HG03139 (cell line): ENCODE results near the gene TDRD10.
A peak's percentile ranks its signal among the peaks of the same experiment; 100 is the strongest.

Source experiments
- ATAC-seq: cut with Tn5 transposase; IDR thresholded peaks from one replicate; pipeline ENCODE4 v1.9.1; 2021; ENCODE audit not compliant: unreplicated experiment

The TDRD10 gene

GRCh38 chr1:154551474-154551873, 49.5 kb downstream of the TDRD10 start:
- ATAC-seq = no peak

GRCh38 chr1:154552036-154552435, 50.0 kb downstream of the TDRD10 start:
- ATAC-seq = no peak

- no peak for ATAC-seq
Measured at GRCh38 chr1:154553056-154554030, 51.3 kb downstream of the TDRD10 start.

- ATAC-seq = no peak
Measured at GRCh38 chr1:154556422-154556821, 54.4 kb downstream of the TDRD10 start.

GRCh38 chr1:154557248-154557938, 55.4 kb downstream of the TDRD10 start:
- ATAC-seq = no peak

- ATAC-seq = peak; percentile 9
Measured at GRCh38 chr1:154557939-154558719, 56.1 kb downstream of the TDRD10 start, which contains the start of gene UBE2Q1. TSS of gene UBE2Q1 (minus strand) at chr1:154558662. CDS start at chr1:154558553, 109 bp downstream.

- peak; percentile 83 for ATAC-seq
Measured at GRCh38 chr1:154558720-154559465, 56.9 kb downstream of the TDRD10 start.

- peak; percentile 33 for ATAC-seq
Measured at GRCh38 chr1:154559466-154560044, 57.5 kb downstream of the TDRD10 start.

- ATAC-seq = no peak
Measured at GRCh38 chr1:154565876-154566275, 63.9 kb downstream of the TDRD10 start.

GRCh38 chr1:154567386-154568156, 65.6 kb downstream of the TDRD10 start, which contains the start of gene CHRNB2:
TSS of gene CHRNB2 (plus strand) at chr1:154567778. CDS start at chr1:154568045, 267 bp downstream.
- ATAC-seq = no peak

- no peak for ATAC-seq
Measured at GRCh38 chr1:154568157-154568815, 66.3 kb downstream of the TDRD10 start.

- ATAC-seq = no peak
Measured at GRCh38 chr1:154571244-154571963, 69.4 kb downstream of the TDRD10 start.

- ATAC-seq = no peak
Measured at GRCh38 chr1:154571964-154572288, 69.9 kb downstream of the TDRD10 start.

- no peak for ATAC-seq
Measured at GRCh38 chr1:154572468-154573167, 70.6 kb downstream of the TDRD10 start.

GRCh38 chr1:154573168-154573510, 71.1 kb downstream of the TDRD10 start:
- ATAC-seq = no peak

- ATAC-seq = no peak
Measured at GRCh38 chr1:154574716-154575115, 72.7 kb downstream of the TDRD10 start.

- ATAC-seq = no peak
Measured at GRCh38 chr1:154575147-154575927, 73.3 kb downstream of the TDRD10 start.
